Measurements from ENCODE around the gene TRAM2. TPM values are rescaled to one million over a fixed set of nuclear protein-coding genes. Genes with fewer than 3 reads are reported as not detected.
A peak's percentile ranks its signal among the peaks of the same experiment; 100 is the strongest.

TRAM2 gene
- total RNA-seq, 1 donor from 2014 or later, result 11.0 TPM

DNA sequence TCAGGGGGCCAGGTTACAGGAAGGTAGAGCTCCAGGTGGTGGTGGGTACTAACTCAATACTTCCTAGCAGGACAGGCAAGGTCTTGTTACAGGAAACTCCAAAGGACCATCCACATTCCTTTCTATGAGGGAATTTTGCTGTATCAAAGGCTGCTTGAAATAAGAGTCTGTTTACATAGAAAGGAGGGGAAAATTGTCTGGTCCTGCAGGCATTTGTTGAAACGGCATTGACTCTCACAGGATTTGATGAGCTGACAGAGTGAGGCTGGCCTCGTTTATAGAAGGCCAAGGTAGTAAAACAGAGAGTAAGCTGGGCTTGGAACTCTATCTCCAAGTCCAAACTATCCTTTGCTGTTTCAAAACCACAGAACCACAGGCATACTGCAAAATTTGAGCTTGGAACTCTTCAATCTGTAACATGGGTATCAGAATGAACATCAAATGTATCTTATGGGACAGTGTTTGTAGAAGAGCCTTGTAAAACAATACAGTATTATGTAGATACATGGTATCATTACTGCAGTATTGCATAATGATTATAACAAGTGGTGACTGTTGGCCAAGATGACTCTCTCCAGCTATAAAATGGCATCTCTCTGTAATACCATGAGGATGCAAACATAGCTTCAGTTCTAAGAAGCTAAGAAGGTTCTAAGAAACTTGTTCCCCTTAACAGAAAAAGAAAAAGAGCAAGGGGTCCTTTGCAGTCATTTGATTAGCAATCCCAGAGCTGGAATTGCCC is 61.5 kb downstream of the TRAM2 start:
- TF ChIP-seq POLR2AphosphoS5 (IDR thresholded peaks at IDR 0.05; ENCODE audit: insufficient read depth in 1 of 2, low read depth in 1 of 2), result no peak
- no peak for TF ChIP-seq POLR2A (IDR thresholded peaks at IDR 0.05)
- no peak for TF ChIP-seq CTCF (IDR thresholded peaks at IDR 0.05)
- Histone ChIP-seq H3K4me1 (peaks cover 74% of the 10 kb centered on the region), H3K36me3 (no peaks in the 10 kb centered on the region), H3K27me3 (no peaks in the 10 kb centered on the region), H3K27ac (peak overlapping the region; percentile 91), H3K9me3 (no peaks in the 10 kb centered on the region), H3K4me3 (no peak overlapping the region)
- intact Hi-C loops (cut with DNase I), result no loop called here
- DNase-seq (ENCODE audit: extremely low spot score in 2 of 2), result no peak

- TF ChIP-seq POLR2AphosphoS5 (IDR thresholded peaks at IDR 0.05; ENCODE audit: insufficient read depth in 1 of 2, low read depth in 1 of 2) (peak in 1 of 2 donors; percentile 22), CTCF (IDR thresholded peaks at IDR 0.05) (no peak), POLR2A (IDR thresholded peaks at IDR 0.05) (peak in 1 of 2 donors; percentile 14)
- peaks cover 74% of the 10 kb centered on the region for H3K4me1 ChIP-seq
- peak overlapping the region; percentile 91 for H3K27ac ChIP-seq
- DNase-seq (ENCODE audit: extremely low spot score in 2 of 2), result no peak
- no peak overlapping the region for H3K4me3 ChIP-seq
- H3K9me3 ChIP-seq, result no peaks in the 10 kb centered on the region
- no peaks in the 10 kb centered on the region for H3K27me3 ChIP-seq
- H3K36me3 ChIP-seq, result peaks cover 0 to under 1% of the 10 kb centered on the region in 2 donors
- intact Hi-C loops (cut with DNase I), result loop anchor here (5.0 kb wide), 1 partner anchor 63 kb away; the partner anchor contains the start of gene TRAM2
Observed at GRCh38 chr6:52514514-52514913, 62.3 kb downstream of the TRAM2 start.

DNA sequence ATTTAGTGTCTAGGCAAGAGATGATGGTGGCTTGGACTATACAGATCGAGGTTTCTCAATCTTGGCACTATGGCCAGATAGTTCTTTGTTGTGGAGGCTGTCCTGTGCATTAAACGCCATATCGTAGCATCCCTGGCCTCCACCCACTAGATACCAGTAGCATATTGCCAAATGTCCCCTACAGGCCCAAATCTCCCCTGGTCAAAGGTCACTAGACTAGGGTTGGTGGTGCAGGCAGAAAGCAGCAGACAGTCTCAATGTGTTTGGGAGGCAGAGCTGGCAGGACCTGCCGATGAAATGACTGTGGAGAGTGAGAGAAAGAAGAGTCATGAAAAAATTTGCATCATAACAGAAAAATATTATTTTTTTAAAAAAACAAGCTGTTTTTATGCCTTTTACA is 63.0 kb downstream of the TRAM2 start:
- no peak for DNase-seq (ENCODE audit: extremely low spot score in 2 of 2)
- peak overlapping the region; percentile 91 for H3K27ac ChIP-seq
- no peaks in the 10 kb centered on the region for H3K9me3 ChIP-seq
- TF ChIP-seq POLR2AphosphoS5 (IDR thresholded peaks at IDR 0.05; ENCODE audit: insufficient read depth in 1 of 2, low read depth in 1 of 2) (no peak), CTCF (IDR thresholded peaks at IDR 0.05) (no peak), POLR2A (IDR thresholded peaks at IDR 0.05) (no peak)
- H3K4me3 ChIP-seq, result no peak overlapping the region
- H3K27me3 ChIP-seq, result no peaks in the 10 kb centered on the region
- H3K4me1 ChIP-seq, result peaks cover 74% of the 10 kb centered on the region
- peaks cover 0 to 6% of the 10 kb centered on the region in 2 donors for H3K36me3 ChIP-seq
- intact Hi-C loops (cut with DNase I), result loop anchor here (5.0 kb wide), 1 partner anchor 63 kb away; the partner anchor contains the start of gene TRAM2

DNA sequence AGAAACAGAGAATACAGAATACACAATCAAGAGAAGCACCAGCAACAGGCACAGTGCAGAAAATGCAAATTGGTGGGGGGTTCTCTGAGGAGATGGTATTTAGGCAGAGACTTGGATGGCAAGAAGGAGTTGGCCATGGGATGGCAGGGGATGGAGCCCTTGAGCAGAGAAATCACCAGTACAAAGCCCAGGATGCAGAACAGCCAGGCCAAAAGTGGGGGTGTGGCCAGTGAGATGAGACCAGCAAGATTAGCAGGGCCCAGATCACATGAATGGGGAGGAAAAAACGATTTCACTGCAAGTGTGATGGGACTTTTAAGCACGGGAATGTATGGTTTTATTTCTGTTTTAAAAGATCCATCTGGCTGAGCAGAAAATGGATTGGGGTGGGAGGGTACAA is 63.4 kb downstream of the TRAM2 start:
- H3K9me3 ChIP-seq, result no peaks in the 10 kb centered on the region
- no peak overlapping the region for H3K4me3 ChIP-seq
- no peak for TF ChIP-seq POLR2AphosphoS5 (IDR thresholded peaks at IDR 0.05; ENCODE audit: insufficient read depth in 1 of 2, low read depth in 1 of 2)
- TF ChIP-seq POLR2A (IDR thresholded peaks at IDR 0.05), result no peak
- no peak for TF ChIP-seq CTCF (IDR thresholded peaks at IDR 0.05)
- peaks cover 71% of the 10 kb centered on the region for H3K4me1 ChIP-seq
- intact Hi-C loops (cut with DNase I), result loop anchor here (5.0 kb wide), 1 partner anchor 64 kb away; the partner anchor contains the start of gene TRAM2
- H3K27ac ChIP-seq, result peak overlapping the region; percentile 91
- DNase-seq (ENCODE audit: extremely low spot score in 2 of 2), result no peak
- peaks cover 0 to 11% of the 10 kb centered on the region in 2 donors for H3K36me3 ChIP-seq
- no peaks in the 10 kb centered on the region for H3K27me3 ChIP-seq

GRCh38 chr6:52512199-52512598 is 64.7 kb downstream of the TRAM2 start:
- peak overlapping the region; percentile 91 for H3K27ac ChIP-seq
- intact Hi-C loops (cut with DNase I), result loop anchor here (5.0 kb wide), 1 partner anchor 65 kb away; the partner anchor contains the start of gene TRAM2
- no peak overlapping the region for H3K4me3 ChIP-seq
- H3K4me1 ChIP-seq, result peaks cover 67% of the 10 kb centered on the region
- DNase-seq (ENCODE audit: extremely low spot score in 2 of 2), result peak in 1 of 2 donors; percentile 94
- no peaks in the 10 kb centered on the region for H3K9me3 ChIP-seq
- no peaks in the 10 kb centered on the region for H3K27me3 ChIP-seq
- H3K36me3 ChIP-seq, result peaks cover 0 to 21% of the 10 kb centered on the region in 2 donors
- TF ChIP-seq CTCF (IDR thresholded peaks at IDR 0.05), result no peak
- TF ChIP-seq POLR2A (IDR thresholded peaks at IDR 0.05), result no peak
- peak; percentile 48 to 80 for TF ChIP-seq POLR2AphosphoS5 (IDR thresholded peaks at IDR 0.05; ENCODE audit: insufficient read depth in 1 of 2, low read depth in 1 of 2)

All from vagina (tissue), 2 donors.